Right lung (tissue), 5 donors: ENCODE measurements around the gene GLRX5. TPM values are rescaled to one million over a fixed set of nuclear protein-coding genes. Genes with fewer than 3 reads are reported as not detected.

Experiments
- polyA plus RNA-seq, 5 donors: library from polyadenylated mRNA; unstranded; fragments of 120-200 nt; gene quantifications; one replicate each; pipeline versions ENCODE4 v1.2.1 to v1.2.3, GENCODE V29; 2013; ENCODE audit warnings: inconsistent platforms in 1 of 5, low replicate concordance in 1 of 5; ENCODE audit not compliant: insufficient read length in 5 of 5, insufficient read depth in 1 of 5

The GLRX5 gene
- polyA plus RNA-seq, 5 donors, result 53.9 to 73.3 (median 59.2) TPM

Other genes starting within 250 kb of the GLRX5 start
- 10 to 100 TPM in 4 of 5 donors, 1 to 10 TPM in 1; 7.8 to 18.3 (median 13.1) TPM for gene CLMN, start 215.1 kb upstream of the GLRX5 start, polyA plus RNA-seq
- gene SYNE3, start 18.4 kb upstream of the GLRX5 start, polyA plus RNA-seq, result 1 to 10 TPM; 2.0 to 4.2 (median 2.2) TPM
- gene TCL1B, start 151.4 kb downstream of the GLRX5 start, polyA plus RNA-seq, result under 1 TPM in 2 of 5 donors, not detected in 3; 0.16 to 0.28 TPM
- 1 to 10 TPM in 3 of 5 donors, under 1 TPM in 2; 0.58 to 1.7 (median 1.1) TPM for gene TCL1A, start 179.1 kb downstream of the GLRX5 start, polyA plus RNA-seq